GM12875 (cell line): ENCODE measurements around the gene KIF16B.
"Not testable (repeated sequence)": the region's sequence is repeated elsewhere in the genome, so short reads cannot be mapped to it uniquely, and the experiment has no call there.

Source experiments
- H3K4me3 ChIP-seq: one replicate; pipeline ENCODE4 v1.5.1; 2011; ENCODE audit warnings: low read depth, low read length, control low read depth
- CTCF ChIP-seq: IDR thresholded peaks from 2 replicates; pipeline ENCODE4 v1.5.1; 2011; ENCODE audit warnings: low read depth, mild to moderate bottlenecking, control low read depth, inconsistent platforms, low read length, moderate library complexity, borderline replicate concordance; ENCODE audit not compliant: insufficient read depth

The KIF16B gene

GRCh38 chr20:16526433-16527380, 46.5 kb downstream of the KIF16B start:
- no peak for TF ChIP-seq CTCF
- H3K4me3 ChIP-seq = no peak overlapping the region

DNA sequence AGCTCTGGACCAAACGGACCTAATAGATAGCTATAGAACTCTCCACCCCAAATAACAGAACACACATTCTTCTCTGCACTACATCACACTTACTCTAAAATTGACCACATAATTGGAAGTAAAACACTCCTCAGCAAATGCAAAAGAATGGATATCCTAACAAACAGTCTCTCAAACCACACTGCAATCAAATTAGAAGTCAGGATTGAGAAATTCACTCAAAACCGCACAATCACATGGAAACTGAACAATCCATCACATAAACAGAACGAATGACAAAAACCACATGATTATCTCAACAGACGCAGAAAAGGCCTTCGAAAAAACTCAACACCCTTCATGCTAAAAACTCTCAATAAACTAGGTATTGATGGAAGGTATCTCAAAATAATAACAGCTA, 50.6 kb downstream of the KIF16B start:
- not testable (repeated sequence) for H3K4me3 ChIP-seq

DNA sequence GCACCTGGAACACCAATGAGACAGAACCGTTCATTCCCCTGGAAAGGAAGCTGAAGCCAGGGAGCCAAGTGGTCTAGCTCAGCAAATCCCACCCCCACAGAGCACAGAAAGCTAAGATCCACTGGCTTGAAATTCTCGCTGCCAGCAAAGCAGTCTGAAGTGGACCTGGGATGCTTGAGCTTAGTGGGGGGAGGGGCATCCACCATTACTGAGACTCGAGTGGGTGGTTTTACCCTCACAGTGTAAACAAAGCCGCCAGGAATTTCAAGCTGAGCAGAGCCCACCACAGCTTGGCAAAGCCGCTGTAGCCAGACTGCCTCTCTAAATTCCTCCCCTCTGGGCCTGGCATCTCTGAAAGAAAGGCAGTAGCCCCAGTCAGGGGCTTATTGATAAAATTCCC, 53.1 kb downstream of the KIF16B start:
- TF ChIP-seq CTCF = no peak
- H3K4me3 ChIP-seq = no peak overlapping the region

GRCh38 chr20:16519673-16520072, 53.6 kb downstream of the KIF16B start:
- not testable (repeated sequence) for H3K4me3 ChIP-seq

DNA sequence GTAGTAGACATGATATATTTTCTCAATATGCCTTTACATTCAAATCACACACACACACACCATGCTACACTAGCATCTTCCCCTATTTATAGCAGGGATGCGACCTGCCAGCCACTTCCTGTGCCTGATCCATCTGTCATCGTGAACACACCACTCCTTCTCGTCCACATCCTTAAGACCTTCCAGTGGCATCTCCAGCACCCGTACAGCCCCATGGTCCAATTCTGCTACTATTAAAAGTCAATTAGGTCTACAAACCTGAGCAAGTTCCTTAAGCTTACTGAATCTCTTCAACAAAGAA, 54.5 kb downstream of the KIF16B start:
- no peak for TF ChIP-seq CTCF
- H3K4me3 ChIP-seq = no peak overlapping the region

GRCh38 chr20:16517946-16518783, 55.1 kb downstream of the KIF16B start:
- peak; percentile 50; the same call in 1 of the 2 replicates for TF ChIP-seq CTCF
- no peak overlapping the region for H3K4me3 ChIP-seq

DNA sequence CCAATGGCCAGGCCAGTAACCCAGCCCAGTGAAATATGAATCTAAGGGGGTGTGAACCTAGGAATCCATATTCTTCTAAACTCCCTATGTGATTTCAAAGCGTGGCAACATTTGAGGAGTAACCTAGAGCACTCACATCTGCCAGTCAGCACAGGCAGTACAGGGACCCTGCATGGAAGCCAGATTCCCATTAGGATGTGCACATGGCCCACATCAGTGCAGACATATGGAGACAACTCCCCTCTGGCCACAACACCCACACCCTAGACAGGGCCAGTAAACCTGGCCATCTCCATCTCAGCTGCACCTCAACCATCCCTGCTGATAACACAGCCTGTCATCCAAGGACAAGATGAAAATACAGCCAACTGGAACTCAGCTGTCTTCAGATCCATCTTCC, 56.5 kb downstream of the KIF16B start:
- no peak for TF ChIP-seq CTCF

GRCh38 chr20:16515046-16515445, 58.2 kb downstream of the KIF16B start:
- TF ChIP-seq CTCF = no peak
- no peak overlapping the region for H3K4me3 ChIP-seq

More for the DNA sequence above, 56.5 kb downstream of the KIF16B start:
- H3K4me3 ChIP-seq = no peak overlapping the region
